ENCODE results near the gene GTF3C1. TPM values are rescaled to one million over a fixed set of nuclear protein-coding genes. Genes with fewer than 3 reads are reported as not detected.

Gene GTF3C1
- total and polyA plus RNA-seq, 2 experiments from 2014 or later = 82.9 to 162 TPM

- Histone ChIP-seq H3K4me1 (ENCODE audit: low read depth) (no peaks in the 10 kb centered on the region), H3K36me3 (no peaks in the 10 kb centered on the region), H3K4me3 (no peak overlapping the region), H3K9me3 (ENCODE audit: low read depth) (no peaks in the 10 kb centered on the region), H3K27me3 (no peaks in the 10 kb centered on the region), H3K27ac (no peak overlapping the region)
- TF ChIP-seq, protein P1, sequence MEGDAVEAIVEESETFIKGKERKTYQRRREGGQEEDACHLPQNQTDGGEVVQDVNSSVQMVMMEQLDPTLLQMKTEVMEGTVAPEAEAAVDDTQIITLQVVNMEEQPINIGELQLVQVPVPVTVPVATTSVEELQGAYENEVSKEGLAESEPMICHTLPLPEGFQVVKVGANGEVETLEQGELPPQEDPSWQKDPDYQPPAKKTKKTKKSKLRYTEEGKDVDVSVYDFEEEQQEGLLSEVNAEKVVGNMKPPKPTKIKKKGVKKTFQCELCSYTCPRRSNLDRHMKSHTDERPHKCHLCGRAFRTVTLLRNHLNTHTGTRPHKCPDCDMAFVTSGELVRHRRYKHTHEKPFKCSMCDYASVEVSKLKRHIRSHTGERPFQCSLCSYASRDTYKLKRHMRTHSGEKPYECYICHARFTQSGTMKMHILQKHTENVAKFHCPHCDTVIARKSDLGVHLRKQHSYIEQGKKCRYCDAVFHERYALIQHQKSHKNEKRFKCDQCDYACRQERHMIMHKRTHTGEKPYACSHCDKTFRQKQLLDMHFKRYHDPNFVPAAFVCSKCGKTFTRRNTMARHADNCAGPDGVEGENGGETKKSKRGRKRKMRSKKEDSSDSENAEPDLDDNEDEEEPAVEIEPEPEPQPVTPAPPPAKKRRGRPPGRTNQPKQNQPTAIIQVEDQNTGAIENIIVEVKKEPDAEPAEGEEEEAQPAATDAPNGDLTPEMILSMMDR (IDR thresholded peaks at IDR 0.05; ENCODE audit: low read depth, low read length) = no peak
- no peak for DNase-seq (ENCODE audit: low read depth in 1 of 2, low spot score in 1 of 2)
These were observed 100.1 kb downstream of the GTF3C1 start for GRCh38 chr16:27449434-27450195.

- no peak overlapping the region for H3K27ac ChIP-seq
- TF ChIP-seq, protein P1 (IDR thresholded peaks at IDR 0.05; ENCODE audit: low read depth, low read length) = no peak
- DNase-seq (ENCODE audit: low read depth in 1 of 2, low spot score in 1 of 2) = no peak
These were observed 100.9 kb downstream of the GTF3C1 start for GRCh38 chr16:27448532-27449433.

GRCh38 chr16:27447301-27447700 is 102.4 kb downstream of the GTF3C1 start:
- no peak for DNase-seq (ENCODE audit: low read depth in 1 of 2, low spot score in 1 of 2)
- TF ChIP-seq, protein P1 (IDR thresholded peaks at IDR 0.05; ENCODE audit: low read depth, low read length) = no peak
- H3K9me3 ChIP-seq (ENCODE audit: low read depth) = no peaks in the 10 kb centered on the region
- H3K27me3 ChIP-seq = no peaks in the 10 kb centered on the region
- no peaks in the 10 kb centered on the region for H3K4me1 ChIP-seq (ENCODE audit: low read depth)
- no peaks in the 10 kb centered on the region for H3K36me3 ChIP-seq
- no peak overlapping the region for H3K27ac ChIP-seq
- H3K4me3 ChIP-seq = no peak overlapping the region

More at GRCh38 chr16:27448532-27449433, 100.9 kb downstream of the GTF3C1 start:
- H3K4me3 ChIP-seq = no peak overlapping the region
- H3K4me1 ChIP-seq (ENCODE audit: low read depth) = no peaks in the 10 kb centered on the region
- no peaks in the 10 kb centered on the region for H3K9me3 ChIP-seq (ENCODE audit: low read depth)
- no peaks in the 10 kb centered on the region for H3K36me3 ChIP-seq
- no peaks in the 10 kb centered on the region for H3K27me3 ChIP-seq

GRCh38 chr16:27446721-27447120 is 103.0 kb downstream of the GTF3C1 start:
- Histone ChIP-seq H3K27me3 (no peaks in the 10 kb centered on the region), H3K36me3 (no peaks in the 10 kb centered on the region), H3K4me1 (ENCODE audit: low read depth) (no peaks in the 10 kb centered on the region), H3K9me3 (ENCODE audit: low read depth) (no peaks in the 10 kb centered on the region), H3K4me3 (no peak overlapping the region), H3K27ac (no peak overlapping the region)
- TF ChIP-seq, protein P1 (IDR thresholded peaks at IDR 0.05; ENCODE audit: low read depth, low read length) = no peak
- no peak for DNase-seq (ENCODE audit: low read depth in 1 of 2, low spot score in 1 of 2)

DNA sequence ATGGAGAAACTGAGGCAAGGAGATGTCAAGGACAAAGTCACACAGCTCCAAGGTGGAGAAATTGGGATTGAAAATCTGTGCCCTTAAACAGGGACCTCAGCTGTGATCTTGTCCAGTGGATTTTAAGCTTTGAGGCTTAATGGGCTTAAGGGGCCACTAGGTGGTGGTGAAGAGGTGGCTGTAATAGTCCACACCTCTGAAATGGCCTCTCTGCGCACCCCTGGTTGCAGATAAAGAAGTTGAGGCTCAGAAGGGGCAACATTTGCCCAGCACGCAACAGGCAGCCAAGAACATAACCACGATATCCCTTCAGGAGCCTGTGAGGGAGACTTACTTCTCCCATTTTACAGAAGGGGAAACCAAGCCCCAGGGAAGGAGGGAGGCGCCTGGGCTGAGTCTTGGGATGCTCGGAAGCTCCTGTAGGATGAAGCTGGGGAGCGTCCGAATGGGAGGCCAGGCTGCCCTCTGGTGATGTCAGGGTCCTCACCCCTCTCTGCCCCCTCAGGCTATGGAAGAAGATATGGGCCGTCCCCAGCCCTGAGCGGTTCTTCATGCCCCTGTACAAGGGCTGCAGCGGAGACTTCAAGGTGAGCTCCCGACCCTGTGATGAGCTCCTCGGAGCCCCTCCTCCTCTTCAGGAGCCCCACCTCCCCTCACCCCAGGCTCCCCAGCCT is 104.1 kb downstream of the GTF3C1 start:
- H3K27ac ChIP-seq = no peak overlapping the region
- TF ChIP-seq, protein P1 (IDR thresholded peaks at IDR 0.05; ENCODE audit: low read depth, low read length) = no peak
- no peaks in the 10 kb centered on the region for H3K4me1 ChIP-seq (ENCODE audit: low read depth)
- no peaks in the 10 kb centered on the region for H3K9me3 ChIP-seq (ENCODE audit: low read depth)
- no peak for DNase-seq (ENCODE audit: low read depth in 1 of 2, low spot score in 1 of 2)
- H3K36me3 ChIP-seq = no peaks in the 10 kb centered on the region
- no peaks in the 10 kb centered on the region for H3K27me3 ChIP-seq
- H3K4me3 ChIP-seq = no peak overlapping the region

Measured in cardiac muscle cell (in vitro differentiated cells and primary cell).